ENCODE results near the gene SLC22A15.

- TF ChIP-seq REST (IDR thresholded peaks at IDR 0.05; ENCODE audit: insufficient replicate concordance, low read depth) (no peak), CTCF (IDR thresholded peaks at IDR 0.05; ENCODE audit: insufficient read depth, low read length) (no peak), POLR2AphosphoS5 (IDR thresholded peaks at IDR 0.05; ENCODE audit: low read depth) (no peak)
These were observed 46.4 kb upstream of the SLC22A15 start for GRCh38 chr1:115929881-115930280.

Measured in HL-60 (cell line).